Right lobe of liver (tissue), 6 donors: Measurements from ENCODE around the gene BEND2. TPM values are rescaled to one million over a fixed set of nuclear protein-coding genes. Genes with fewer than 3 reads are reported as not detected.

Source experiments
- ATAC-seq, 4 donors: fragments of 200-7000 bp; cut with Tn5 transposase; one replicate each; pipeline ENCODE4 v1.9.1; 2020; ENCODE audit warnings: mild to moderate bottlenecking in 4 of 4, moderate library complexity in 4 of 4
- DNase-seq, 3 donors: peaks; one replicate each; pipeline ENCODE4 v3.0.0-alpha.2; 2020
- H3K27ac ChIP-seq, 3 donors: fragments of 200-600 bp; one replicate each; pipeline ENCODE4 v1.8.0; 2022
- H3K27me3 ChIP-seq, 2 donors: fragments of 200-600 bp; one replicate each; pipeline ENCODE4 v1.8.0; 2022
- H3K36me3 ChIP-seq, 4 donors: fragments of 200-600 bp; sonication (generic) in 1 of 4; one replicate each; pipeline versions ENCODE4 v1.5.1 to v1.8.0; 2017 to 2022; ENCODE audit warnings: control low read depth in 1 of 4
- H3K4me1 ChIP-seq, 4 donors: fragments of 200-600 bp; sonication (generic) in 1 of 4; one replicate each; pipeline versions ENCODE4 v1.5.1 to v1.8.0; 2017 to 2022; ENCODE audit warnings: control low read depth in 1 of 4
- H3K4me3 ChIP-seq, 3 donors: fragments of 200-600 bp; one replicate each; pipeline ENCODE4 v1.8.0; 2022
- H3K9me3 ChIP-seq, 4 donors: fragments of 200-600 bp; sonication (generic) in 1 of 4; one replicate each; pipeline versions ENCODE4 v1.5.1 to v1.8.0; 2017 to 2022; ENCODE audit warnings: control low read depth in 1 of 4
- POLR2A ChIP-seq: fragments of 450-650 bp; IDR thresholded peaks from one replicate; pipeline ENCODE4 v1.6.1; 2017; ENCODE audit warnings: antibody characterized with exemption, mild to moderate bottlenecking
- WGBS: methylation state at CpG from one replicate; pipeline ENCODE4 v1.1.6; 2018; ENCODE audit warnings: low coverage, low lambda C conversion rate; ENCODE audit not compliant: insufficient coverage; ENCODE audit errors: missing lambda C conversion rate; 5-methylcytosine and 5-hydroxymethylcytosine counted together
- intact Hi-C, 2 donors: fragments of 100-400 bp; cut with DNase I; formaldehyde crosslinking; loops; one replicate each; pipeline versions ENCODE4 v1.11.2 to v1.14.1; 2022
- total RNA-seq, 6 experiments: library from RNA; depleted of rRNA in 2 of 6; stranded (reverse); fragments of >200 nt in 2 of 6; fragmentation: NEBNext Ultra II Directional in 3 of 6; extraction: Animal tissue kit (Norgen Biotek cat#: 25700) in 3 of 6; gene quantifications; one replicate each; pipeline versions ENCODE4 v1.1.0 to v1.2.4, GENCODE V29; 2016 to 2023
- TF ChIP-seq, protein P1 (sequence below), 4 donors: fragments of 200-600 bp in 3 of 4; fragments of 450-650 bp in 1 of 4; IDR thresholded peaks; one replicate each; pipeline versions ENCODE4 v1.5.1 to v1.8.0; 2016 to 2022; ENCODE audit warnings: antibody characterized with exemption in 4 of 4, mild to moderate bottlenecking in 2 of 4
- donor health status: DM: no; HTN: yes; CAD: no.
- donor health status: DM: no; HTN: no; CAD: no.
- donor health status: DM: no; HTN: no; CAD: no.
- donor health status: DM: no; HTN: yes; CAD: no.
- donor health status: DM: no; HTN: yes; CAD: no.

The BEND2 gene
- total RNA-seq, 6 experiments from 2014 or later: 0.05 TPM; not detected in 5

DNA sequence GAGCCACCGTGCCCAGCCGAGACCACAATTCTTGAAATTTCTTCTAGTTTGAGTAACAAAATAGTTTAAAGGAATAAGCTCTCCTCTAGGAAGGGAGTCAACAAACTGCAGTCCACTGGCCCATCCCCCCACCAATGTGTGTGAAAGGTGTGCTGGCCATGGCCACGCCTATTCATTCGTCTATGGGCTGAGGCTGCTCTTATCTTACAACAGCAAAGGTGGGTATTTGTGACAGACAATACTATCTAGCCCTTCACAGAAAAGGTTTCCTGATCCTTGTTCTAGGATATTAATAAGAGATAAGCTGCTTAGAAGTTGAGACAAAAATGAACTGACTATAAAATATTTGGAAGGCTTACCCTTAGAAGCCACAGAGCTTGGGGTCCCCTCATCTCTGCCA is 41.2 kb downstream of the BEND2 start:
- TF ChIP-seq, protein P1, sequence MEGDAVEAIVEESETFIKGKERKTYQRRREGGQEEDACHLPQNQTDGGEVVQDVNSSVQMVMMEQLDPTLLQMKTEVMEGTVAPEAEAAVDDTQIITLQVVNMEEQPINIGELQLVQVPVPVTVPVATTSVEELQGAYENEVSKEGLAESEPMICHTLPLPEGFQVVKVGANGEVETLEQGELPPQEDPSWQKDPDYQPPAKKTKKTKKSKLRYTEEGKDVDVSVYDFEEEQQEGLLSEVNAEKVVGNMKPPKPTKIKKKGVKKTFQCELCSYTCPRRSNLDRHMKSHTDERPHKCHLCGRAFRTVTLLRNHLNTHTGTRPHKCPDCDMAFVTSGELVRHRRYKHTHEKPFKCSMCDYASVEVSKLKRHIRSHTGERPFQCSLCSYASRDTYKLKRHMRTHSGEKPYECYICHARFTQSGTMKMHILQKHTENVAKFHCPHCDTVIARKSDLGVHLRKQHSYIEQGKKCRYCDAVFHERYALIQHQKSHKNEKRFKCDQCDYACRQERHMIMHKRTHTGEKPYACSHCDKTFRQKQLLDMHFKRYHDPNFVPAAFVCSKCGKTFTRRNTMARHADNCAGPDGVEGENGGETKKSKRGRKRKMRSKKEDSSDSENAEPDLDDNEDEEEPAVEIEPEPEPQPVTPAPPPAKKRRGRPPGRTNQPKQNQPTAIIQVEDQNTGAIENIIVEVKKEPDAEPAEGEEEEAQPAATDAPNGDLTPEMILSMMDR (IDR thresholded peaks at IDR 0.05): no peak
- TF ChIP-seq POLR2A: no peak
- intact Hi-C loops: no loop called here
- H3K9me3 ChIP-seq: no peaks in the 10 kb centered on the region
- H3K4me3 ChIP-seq: no peak overlapping the region
- no peak for ATAC-seq
- no peak for DNase-seq
- WGBS: 69% methylated on average over 4 of the region's 4 CpGs
- H3K27ac ChIP-seq: no peak overlapping the region
- H3K4me1 ChIP-seq: no peaks in the 10 kb centered on the region
- H3K36me3 ChIP-seq: no peaks in the 10 kb centered on the region
- no peaks in the 10 kb centered on the region for H3K27me3 ChIP-seq

DNA sequence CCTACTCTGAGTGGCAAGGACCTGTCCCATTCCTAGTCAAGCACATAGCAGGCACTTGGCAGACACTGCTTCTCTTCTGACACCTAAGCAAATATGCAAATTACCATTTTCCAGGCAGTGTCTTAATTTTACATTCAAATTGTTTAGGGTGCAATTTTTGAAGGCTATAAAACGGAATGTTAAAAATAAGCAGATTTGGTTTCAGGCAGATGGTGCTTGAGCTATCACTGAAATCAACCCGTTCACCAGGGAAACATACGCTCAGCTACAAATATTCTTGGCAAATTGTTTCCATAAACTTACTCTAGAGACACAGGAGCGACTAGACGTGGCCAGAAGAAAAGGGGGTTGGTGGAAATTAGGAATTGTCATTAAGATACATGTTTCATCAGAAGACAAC is 45.7 kb downstream of the BEND2 start:
- ATAC-seq (no peak), DNase-seq (no peak)
- H3K27me3 ChIP-seq: no peaks in the 10 kb centered on the region
- H3K4me3 ChIP-seq: no peak overlapping the region
- WGBS: 40% methylated on average over 5 of the region's 5 CpGs
- intact Hi-C loops: no loop called here
- H3K4me1 ChIP-seq: no peaks in the 10 kb centered on the region
- no peaks in the 10 kb centered on the region for H3K36me3 ChIP-seq
- no peak overlapping the region for H3K27ac ChIP-seq
- H3K9me3 ChIP-seq: no peaks in the 10 kb centered on the region
- no peak for TF ChIP-seq POLR2A
- TF ChIP-seq, protein P1 (IDR thresholded peaks at IDR 0.05): no peak

DNA sequence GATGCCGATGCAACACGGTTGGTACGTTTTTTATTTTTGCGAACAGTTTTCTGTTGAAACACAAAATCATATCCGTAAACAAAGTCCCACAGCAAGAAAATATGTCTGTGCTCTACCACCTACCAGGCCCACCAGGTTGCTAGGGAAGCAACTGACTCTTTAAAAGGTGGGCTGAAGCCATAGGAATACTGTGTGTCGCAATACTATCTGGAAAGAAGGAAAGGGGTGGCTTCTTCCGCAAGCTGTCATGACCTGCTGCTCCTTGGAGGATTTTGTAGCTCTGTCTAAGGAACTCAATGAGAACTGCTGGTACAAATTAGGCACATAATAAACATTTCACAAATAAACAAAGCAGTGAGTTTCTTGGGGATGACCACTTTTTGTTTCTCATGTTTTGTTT is 46.5 kb downstream of the BEND2 start:
- WGBS: 84% methylated on average over 7 of the region's 7 CpGs
- TF ChIP-seq, protein P1 (IDR thresholded peaks at IDR 0.05): no peak
- no peak for TF ChIP-seq POLR2A
- H3K4me3 ChIP-seq: no peak overlapping the region
- DNase-seq (no peak), ATAC-seq (no peak)
- intact Hi-C loops: no loop called here
- H3K27me3 ChIP-seq: no peaks in the 10 kb centered on the region
- H3K4me1 ChIP-seq: no peaks in the 10 kb centered on the region
- no peaks in the 10 kb centered on the region for H3K36me3 ChIP-seq
- H3K9me3 ChIP-seq: no peaks in the 10 kb centered on the region
- no peak overlapping the region for H3K27ac ChIP-seq

DNA sequence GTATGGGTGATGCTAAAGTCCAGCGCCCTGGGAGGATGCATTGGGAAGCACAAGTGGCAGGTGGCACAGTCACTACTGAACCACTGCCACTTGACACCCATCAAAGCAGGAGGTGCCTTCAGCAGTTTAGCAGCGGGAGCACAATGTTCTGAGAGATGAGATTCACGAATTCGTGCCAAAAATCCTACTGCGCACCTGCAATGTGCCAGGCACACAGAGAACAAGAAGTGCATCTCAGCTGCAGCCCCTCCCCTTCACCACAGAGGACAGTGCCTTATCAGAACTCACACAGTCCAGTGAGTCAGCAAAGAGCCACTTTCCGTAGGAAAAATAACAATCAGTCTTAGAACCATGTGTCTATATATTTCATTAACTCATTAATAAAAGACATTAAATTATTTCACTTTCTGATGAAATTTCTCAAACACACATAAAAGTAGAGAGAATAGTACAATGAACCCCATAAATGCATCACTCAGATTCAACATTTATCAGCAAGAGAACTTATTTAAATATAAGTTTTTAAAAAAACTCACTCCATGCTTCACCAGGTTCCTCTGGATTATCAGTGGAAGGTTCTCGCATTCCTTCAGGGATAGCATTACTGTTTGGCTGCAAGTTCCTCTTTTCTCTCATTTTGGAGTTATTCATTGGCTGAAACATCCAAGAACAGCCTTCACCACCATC is 47.0 kb downstream of the BEND2 start:
- DNase-seq: no peak
- Histone ChIP-seq H3K9me3 (no peaks in the 10 kb centered on the region), H3K27me3 (no peaks in the 10 kb centered on the region), H3K27ac (no peak overlapping the region), H3K4me1 (no peaks in the 10 kb centered on the region), H3K36me3 (no peaks in the 10 kb centered on the region), H3K4me3 (no peak overlapping the region)
- no peak for TF ChIP-seq POLR2A
- TF ChIP-seq, protein P1 (IDR thresholded peaks at IDR 0.05): no peak
- intact Hi-C loops: no loop called here
- no peak for ATAC-seq
- WGBS: 53% methylated on average over 6 of the region's 7 CpGs
